Esophagus squamous epithelium (tissue), 5 donors: Measurements from ENCODE around the gene STX1B. TPM values are rescaled to one million over a fixed set of nuclear protein-coding genes. Genes with fewer than 3 reads are reported as not detected.

Experiments
- DNase-seq: peaks from one replicate; lab custom pipeline; 2025; lab: John Stamatoyannopoulos, UW
- H3K27ac ChIP-seq, 4 donors: fragments of 200-600 bp; sonication (generic); one replicate each; pipeline ENCODE4 v1.5.1; 2016 to 2019; ENCODE audit warnings: mild to moderate bottlenecking in 1 of 4
- H3K27me3 ChIP-seq, 4 donors: fragments of 200-600 bp; sonication (generic); 1 replicate in 3 of 4; 2 replicates in 1 of 4; pipeline versions ENCODE4 v1.5.1 to v1.6.0; 2017 to 2021; ENCODE audit warnings: antibody characterized with exemption in 1 of 4
- H3K36me3 ChIP-seq, 3 donors: fragments of 200-600 bp; sonication (generic); one replicate each; pipeline ENCODE4 v1.5.1; 2016 to 2019
- H3K4me1 ChIP-seq, 3 donors: fragments of 200-600 bp; sonication (generic); one replicate each; pipeline ENCODE4 v1.5.1; 2017 to 2019
- H3K4me3 ChIP-seq, 4 donors: fragments of 200-600 bp; sonication (generic); 1 replicate in 3 of 4; 2 replicates in 1 of 4; pipeline ENCODE4 v1.5.1; 2016 to 2019; ENCODE audit warnings: mild to moderate bottlenecking in 2 of 4, moderate library complexity in 1 of 4
- H3K9me3 ChIP-seq, 3 donors: fragments of 200-600 bp; sonication (generic); one replicate each; pipeline ENCODE4 v1.5.1; 2016 to 2019
- POLR2A ChIP-seq, 4 donors: fragments of 450-650 bp; IDR thresholded peaks; one replicate each; pipeline ENCODE4 v1.6.1; 2017; ENCODE audit warnings: antibody characterized with exemption in 4 of 4, mild to moderate bottlenecking in 4 of 4, moderate library complexity in 3 of 4
- WGBS, 2 donors: methylation state at CpG; one replicate each; pipeline ENCODE4 v1.1.5; 2018; 5-methylcytosine and 5-hydroxymethylcytosine counted together
- intact Hi-C: fragments of 100-400 bp; cut with DNase I; formaldehyde crosslinking; loops from one replicate; pipeline ENCODE4 v1.15.0; 2022
- total RNA-seq, 4 donors: library from RNA; depleted of rRNA; stranded (reverse); fragments of >200 nt; gene quantifications; one replicate each; pipeline ENCODE4 v1.1.0, GENCODE V29; 2016
- TF ChIP-seq, protein P1 (sequence below), 6 experiments: fragments of 450-650 bp in 4 of 6; fragments of 200-600 bp in 2 of 6; sonication (generic) in 2 of 6; IDR thresholded peaks; one replicate each; pipeline ENCODE4 v1.5.1; 2016 to 2019; ENCODE audit warnings: antibody characterized with exemption in 6 of 6, mild to moderate bottlenecking in 4 of 6, moderate library complexity in 4 of 6
- donor health status: DM: yes; HTN: yes; CAD: no.

STX1B gene
- total RNA-seq, 4 donors from 2014 or later: 0.06 to 1.5 (median 0.20) TPM

DNA sequence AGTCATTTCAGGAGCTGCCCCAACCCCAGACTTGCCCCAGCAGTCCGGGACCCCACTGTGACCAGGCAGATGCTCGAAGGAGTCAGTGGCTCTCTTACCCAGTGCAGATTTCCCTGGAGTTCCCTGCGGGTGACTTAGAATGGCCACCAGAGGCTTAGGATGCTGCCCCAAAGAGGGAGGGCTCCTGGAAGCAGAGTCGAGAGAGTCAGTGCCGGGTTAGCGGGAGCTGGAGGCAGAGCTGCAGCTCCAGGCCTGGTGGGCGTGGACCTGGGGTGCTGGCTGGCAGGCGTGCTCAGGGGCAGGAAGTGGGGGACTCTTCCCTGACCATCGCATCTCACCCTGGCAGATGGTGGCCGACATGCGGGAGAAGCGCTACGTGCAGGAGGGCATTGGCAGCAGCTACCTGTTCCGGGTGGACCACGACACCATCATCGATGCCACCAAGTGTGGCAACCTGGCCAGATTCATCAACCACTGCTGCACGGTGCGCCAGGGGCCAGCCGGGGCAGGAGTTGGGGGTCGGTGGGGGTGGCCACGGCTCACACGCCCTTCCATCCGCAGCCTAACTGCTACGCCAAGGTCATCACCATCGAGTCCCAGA, 27.0 kb downstream of the STX1B start:
- H3K9me3 ChIP-seq: no peaks in the 10 kb centered on the region
- H3K27me3 ChIP-seq: no peaks in the 10 kb centered on the region
- TF ChIP-seq POLR2A (IDR thresholded peaks at IDR 0.05): no peak
- TF ChIP-seq, protein P1, sequence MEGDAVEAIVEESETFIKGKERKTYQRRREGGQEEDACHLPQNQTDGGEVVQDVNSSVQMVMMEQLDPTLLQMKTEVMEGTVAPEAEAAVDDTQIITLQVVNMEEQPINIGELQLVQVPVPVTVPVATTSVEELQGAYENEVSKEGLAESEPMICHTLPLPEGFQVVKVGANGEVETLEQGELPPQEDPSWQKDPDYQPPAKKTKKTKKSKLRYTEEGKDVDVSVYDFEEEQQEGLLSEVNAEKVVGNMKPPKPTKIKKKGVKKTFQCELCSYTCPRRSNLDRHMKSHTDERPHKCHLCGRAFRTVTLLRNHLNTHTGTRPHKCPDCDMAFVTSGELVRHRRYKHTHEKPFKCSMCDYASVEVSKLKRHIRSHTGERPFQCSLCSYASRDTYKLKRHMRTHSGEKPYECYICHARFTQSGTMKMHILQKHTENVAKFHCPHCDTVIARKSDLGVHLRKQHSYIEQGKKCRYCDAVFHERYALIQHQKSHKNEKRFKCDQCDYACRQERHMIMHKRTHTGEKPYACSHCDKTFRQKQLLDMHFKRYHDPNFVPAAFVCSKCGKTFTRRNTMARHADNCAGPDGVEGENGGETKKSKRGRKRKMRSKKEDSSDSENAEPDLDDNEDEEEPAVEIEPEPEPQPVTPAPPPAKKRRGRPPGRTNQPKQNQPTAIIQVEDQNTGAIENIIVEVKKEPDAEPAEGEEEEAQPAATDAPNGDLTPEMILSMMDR (IDR thresholded peaks at IDR 0.05): no peak
- H3K4me1 ChIP-seq: peaks cover 7 to 23% (median 8%) of the 10 kb centered on the region in 3 donors
- H3K27ac ChIP-seq: no peak overlapping the region
- no peak for DNase-seq
- intact Hi-C loops: no loop called here
- H3K4me3 ChIP-seq: no peak overlapping the region
- 74 to 86% methylated on average over 5 to 7 of the region's 25 CpGs for WGBS, 2 donors
- peaks cover 22 to 78% (median 31%) of the 10 kb centered on the region in 3 donors for H3K36me3 ChIP-seq

DNA sequence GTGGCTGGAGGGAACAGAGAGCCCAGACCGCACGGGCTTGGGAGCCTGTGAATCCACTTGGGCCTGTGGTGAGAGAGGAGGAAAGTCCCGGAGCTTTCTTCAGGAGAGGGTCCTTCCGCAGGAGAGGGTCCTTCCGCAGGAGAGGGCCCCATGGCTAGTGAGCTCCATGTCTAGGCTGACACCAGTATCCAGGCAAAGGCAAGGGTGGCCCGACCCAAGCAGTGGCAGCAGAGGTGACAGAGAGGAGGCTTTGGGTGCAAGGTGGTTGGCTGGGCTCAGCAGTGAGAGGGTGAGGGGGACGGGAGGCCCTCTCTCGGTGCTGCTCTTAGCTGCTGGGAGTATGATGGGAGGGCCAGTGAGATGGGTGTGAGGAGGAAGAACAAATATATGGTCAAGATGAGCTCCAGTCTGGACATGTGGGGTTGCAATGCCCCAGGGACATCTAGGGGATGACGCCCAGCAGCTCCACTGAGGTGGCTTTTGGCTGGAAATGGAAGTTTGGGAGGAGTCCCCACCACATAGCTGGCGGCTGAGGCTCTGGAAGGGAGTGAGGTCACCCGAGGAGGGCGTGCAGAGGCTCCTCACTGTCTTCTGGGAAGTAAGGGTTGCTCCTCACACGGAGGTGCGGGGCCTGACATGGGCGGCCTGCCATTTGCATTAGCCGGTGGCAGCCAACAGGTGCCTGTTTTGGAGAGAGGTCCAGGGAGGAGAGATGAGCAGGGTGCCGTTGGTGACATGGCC, 27.7 kb downstream of the STX1B start:
- intact Hi-C loops: no loop called here
- Histone ChIP-seq H3K4me1 (peaks cover 7 to 23% (median 8%) of the 10 kb centered on the region in 3 donors), H3K4me3 (no peak overlapping the region), H3K9me3 (no peaks in the 10 kb centered on the region), H3K36me3 (peaks cover 22 to 78% (median 35%) of the 10 kb centered on the region in 3 donors), H3K27me3 (no peaks in the 10 kb centered on the region), H3K27ac (no peak overlapping the region)
- TF ChIP-seq, protein P1 (IDR thresholded peaks at IDR 0.05): no peak
- TF ChIP-seq POLR2A (IDR thresholded peaks at IDR 0.05): no peak
- WGBS, 2 donors: 61 to 65% methylated on average over 14 of the region's 17 CpGs
- DNase-seq: no peak

DNA sequence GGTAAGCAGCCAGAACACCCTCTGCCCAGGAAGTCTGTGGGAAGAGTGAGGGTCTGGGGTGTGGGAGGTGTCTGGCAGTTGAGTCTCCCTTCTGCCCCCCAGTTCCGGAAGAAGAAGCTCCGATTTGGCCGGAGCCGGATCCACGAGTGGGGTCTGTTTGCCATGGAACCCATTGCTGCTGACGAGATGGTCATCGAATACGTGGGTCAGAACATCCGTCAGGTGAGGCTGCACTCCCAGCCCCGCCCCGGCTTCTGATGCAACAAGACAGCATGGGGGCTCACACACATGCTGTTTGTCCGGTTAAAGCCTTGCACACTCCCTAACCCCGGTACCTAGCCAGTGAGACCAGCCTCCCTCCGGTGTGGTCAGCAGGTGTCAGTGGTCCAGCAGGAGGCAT, 29.5 kb downstream of the STX1B start:
- no peak for DNase-seq
- Histone ChIP-seq H3K27ac (no peak overlapping the region), H3K9me3 (no peaks in the 10 kb centered on the region), H3K36me3 (peaks cover 22 to 88% (median 49%) of the 10 kb centered on the region in 3 donors), H3K27me3 (no peaks in the 10 kb centered on the region), H3K4me3 (no peak overlapping the region), H3K4me1 (peaks cover 6 to 21% (median 8%) of the 10 kb centered on the region in 3 donors)
- TF ChIP-seq, protein P1 (IDR thresholded peaks at IDR 0.05): no peak
- no peak for TF ChIP-seq POLR2A (IDR thresholded peaks at IDR 0.05)
- intact Hi-C loops: no loop called here
- WGBS, 2 donors: 89 to 96% methylated on average over 13 to 14 of the region's 14 CpGs

DNA sequence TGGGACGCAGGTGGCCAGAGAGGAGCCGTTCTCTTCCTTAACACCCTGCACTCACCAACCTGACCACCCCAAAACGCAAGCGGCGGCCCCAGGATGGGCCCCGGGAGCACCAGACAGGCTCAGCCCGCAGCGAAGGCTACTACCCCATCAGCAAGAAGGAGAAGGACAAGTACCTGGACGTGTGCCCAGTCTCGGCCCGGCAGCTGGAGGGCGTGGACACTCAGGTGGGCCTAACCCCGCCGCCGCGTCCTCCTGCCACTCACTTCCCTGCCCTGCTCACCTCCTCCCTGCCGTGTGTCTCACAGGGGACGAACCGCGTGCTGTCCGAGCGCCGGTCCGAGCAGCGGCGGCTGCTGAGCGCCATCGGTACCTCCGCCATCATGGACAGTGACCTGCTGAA, 30.0 kb downstream of the STX1B start:
- Histone ChIP-seq H3K4me3 (no peak overlapping the region), H3K27ac (no peak overlapping the region), H3K27me3 (no peaks in the 10 kb centered on the region), H3K4me1 (peaks cover 1 to 15% (median 4%) of the 10 kb centered on the region in 3 donors), H3K9me3 (no peaks in the 10 kb centered on the region), H3K36me3 (peaks cover 22 to 93% (median 54%) of the 10 kb centered on the region in 3 donors)
- TF ChIP-seq, protein P1 (IDR thresholded peaks at IDR 0.05): no peak
- no peak for TF ChIP-seq POLR2A (IDR thresholded peaks at IDR 0.05)
- WGBS, 2 donors: 90% methylated on average over 8 of the region's 29 CpGs; no CpG with 5 or more reads in 1 of the 2 donors
- intact Hi-C loops: no loop called here
- DNase-seq: no peak

DNA sequence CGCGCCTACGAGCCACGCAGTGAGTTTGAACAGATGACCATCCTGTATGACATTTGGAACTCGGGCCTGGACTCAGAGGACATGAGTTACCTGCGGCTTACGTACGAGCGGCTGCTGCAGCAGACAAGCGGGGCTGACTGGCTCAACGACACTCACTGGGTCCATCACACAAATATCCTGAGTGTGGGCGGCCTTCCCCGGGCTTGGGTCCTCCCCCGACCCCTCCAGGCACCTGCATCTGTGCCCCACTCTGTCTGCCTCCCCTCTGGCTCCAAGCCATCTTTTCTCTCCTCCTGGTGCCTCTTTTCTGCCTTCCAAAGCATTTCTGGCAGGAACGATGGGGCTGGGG, 30.4 kb downstream of the STX1B start:
- whole genome bisulfite sequencing, 2 donors: 88 to 90% methylated on average over 10 to 13 of the region's 15 CpGs
- Histone ChIP-seq H3K4me3 (no peak overlapping the region), H3K9me3 (no peaks in the 10 kb centered on the region), H3K4me1 (peaks cover 0 to 11% (median 0%) of the 10 kb centered on the region in 3 donors), H3K36me3 (peaks cover 22 to 98% (median 58%) of the 10 kb centered on the region in 3 donors), H3K27me3 (no peaks in the 10 kb centered on the region), H3K27ac (no peak overlapping the region)
- no peak for TF ChIP-seq POLR2A (IDR thresholded peaks at IDR 0.05)
- TF ChIP-seq, protein P1 (IDR thresholded peaks at IDR 0.05): no peak
- no peak for DNase-seq
- intact Hi-C loops: no loop called here
